DLD1 (cell line): ENCODE results near the gene PTBP1.
"Not testable (repeated sequence)": the region's sequence is repeated elsewhere in the genome, so short reads cannot be mapped to it uniquely, and the experiment has no call there.

Source experiments
- in situ Hi-C: cut with HindIII; loops from 2 replicates; pipeline ENCODE4 v1.10.0; 2017; ENCODE audit warnings: low sequenced_read_pairs

The PTBP1 gene

GRCh38 chr19:807627-808422 lies 10.6 kb downstream of the PTBP1 start:
- in situ Hi-C loops = no loop called here

GRCh38 chr19:808423-808775 lies 11.1 kb downstream of the PTBP1 start:
- in situ Hi-C loops = no loop called here

- in situ Hi-C loops = no loop called here
These were observed 13.0 kb downstream of the PTBP1 start for GRCh38 chr19:810077-810855.

GRCh38 chr19:810883-811489 lies 13.7 kb downstream of the PTBP1 start:
- in situ Hi-C loops = no loop called here

- in situ Hi-C loops = no loop called here
These were observed 14.3 kb downstream of the PTBP1 start for GRCh38 chr19:811506-812048.

- in situ Hi-C loops = no loop called here
These were observed 14.9 kb downstream of the PTBP1 start for GRCh38 chr19:812049-812746.

- in situ Hi-C loops = no loop called here
These were observed 15.5 kb downstream of the PTBP1 start for GRCh38 chr19:812747-813218.

- in situ Hi-C loops = no loop called here
These were observed 16.2 kb downstream of the PTBP1 start for GRCh38 chr19:813219-814151.

- in situ Hi-C loops = no loop called here
These were observed 17.2 kb downstream of the PTBP1 start for GRCh38 chr19:814152-815078.

GRCh38 chr19:815079-815774 lies 18.0 kb downstream of the PTBP1 start:
- in situ Hi-C loops = no loop called here

- in situ Hi-C loops = no loop called here
These were observed 18.7 kb downstream of the PTBP1 start for GRCh38 chr19:815775-816499.

GRCh38 chr19:816500-816857 lies 19.2 kb downstream of the PTBP1 start:
- in situ Hi-C loops = no loop called here

- in situ Hi-C loops = not testable (repeated sequence)
These were observed 23.0 kb downstream of the PTBP1 start for GRCh38 chr19:820212-820611.

GRCh38 chr19:821231-821824 lies 24.1 kb downstream of the PTBP1 start:
- in situ Hi-C loops = no loop called here

GRCh38 chr19:821825-822503 lies 24.7 kb downstream of the PTBP1 start, which contains the start of gene PLPPR3:
TSS of gene PLPPR3 (minus strand) at chr19:821955. CDS start at chr19:821559, 396 bp downstream.
- in situ Hi-C loops = no loop called here

- in situ Hi-C loops = no loop called here
These were observed 26.4 kb downstream of the PTBP1 start for GRCh38 chr19:823565-824121.
